Stimulated activated memory B cell treated with anti-CD40 and anti-IgM and Interleukin-4, amounts not matched to agents 10 μg/mL and 1 μg/mL and 100 μg/mL, for 72 hours (primary cell): Measurements from ENCODE around the gene QKI.

Source experiments
- ATAC-seq: fragments of 150-1000 bp; cut with Tn5 transposase; 2 replicates; pipeline ENCODE4 v1.10.0; 2021
- H3K27ac Mint-ChIP-seq: one replicate; pipeline ENCODE4 v1.8.0; 2022; ENCODE audit warnings: mild to moderate bottlenecking, mixed read lengths
- H3K27me3 Mint-ChIP-seq: one replicate; pipeline ENCODE4 v1.8.0; 2022; ENCODE audit warnings: mixed read lengths
- H3K36me3 Mint-ChIP-seq: one replicate; pipeline ENCODE4 v1.8.0; 2022; ENCODE audit warnings: mixed read lengths
- H3K4me1 Mint-ChIP-seq: one replicate; pipeline ENCODE4 v1.8.0; 2022; ENCODE audit warnings: mixed read lengths
- H3K4me3 Mint-ChIP-seq: one replicate; pipeline ENCODE4 v1.8.0; 2022; ENCODE audit warnings: mild to moderate bottlenecking, moderate library complexity, mixed read lengths
- H3K9me3 Mint-ChIP-seq: one replicate; pipeline ENCODE4 v1.8.0; 2022; ENCODE audit warnings: mixed read lengths

QKI gene

DNA sequence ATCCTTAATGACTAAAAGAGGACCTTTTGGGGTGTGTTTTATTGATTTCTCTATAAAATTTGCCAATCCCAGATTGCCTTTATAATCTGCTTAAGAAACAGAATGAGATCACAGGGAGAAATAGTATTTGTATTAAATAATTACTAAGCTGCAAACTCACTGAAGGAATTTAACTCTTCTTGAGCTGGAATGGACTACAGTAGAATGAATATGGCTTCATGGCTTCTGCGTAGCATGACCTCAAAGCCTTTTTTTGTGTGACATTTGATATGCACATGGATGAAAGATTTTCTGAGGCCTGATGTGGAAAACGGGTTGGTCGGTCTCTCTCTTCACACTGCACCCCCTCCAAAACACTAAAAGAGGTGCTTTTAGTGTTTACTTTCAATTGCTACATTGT, 115.9 kb downstream of the QKI start:
- H3K27ac Mint-ChIP-seq = no peak overlapping the region
- no peaks in the 10 kb centered on the region for H3K9me3 Mint-ChIP-seq
- H3K4me1 Mint-ChIP-seq = peaks cover 40% of the 10 kb centered on the region
- no peak overlapping the region for H3K4me3 Mint-ChIP-seq
- H3K27me3 Mint-ChIP-seq = no peaks in the 10 kb centered on the region
- peaks cover 6% of the 10 kb centered on the region for H3K36me3 Mint-ChIP-seq
- ATAC-seq = no peak

DNA sequence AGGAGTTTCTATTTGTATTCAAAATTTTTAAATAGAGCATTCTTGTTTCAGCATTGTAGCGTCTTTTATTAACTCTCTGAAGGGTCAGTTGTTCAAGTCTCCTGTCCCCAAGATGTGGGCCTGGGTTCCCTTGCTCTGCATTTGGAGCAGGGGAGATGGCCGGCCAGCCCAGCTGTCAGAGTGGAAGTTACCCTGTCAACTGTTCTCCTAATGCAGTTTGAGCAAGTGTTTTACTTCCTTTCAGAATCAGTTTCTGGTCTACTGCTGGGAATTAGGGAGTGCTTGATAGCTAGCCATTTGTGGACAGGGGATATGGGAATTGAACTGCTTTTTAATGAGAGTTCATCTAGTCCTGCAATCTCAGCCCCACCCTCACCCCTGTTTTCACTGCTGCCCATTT, 116.6 kb downstream of the QKI start:
- no peak for ATAC-seq
- no peaks in the 10 kb centered on the region for H3K9me3 Mint-ChIP-seq
- peaks cover 5% of the 10 kb centered on the region for H3K36me3 Mint-ChIP-seq
- H3K27me3 Mint-ChIP-seq = no peaks in the 10 kb centered on the region
- H3K4me3 Mint-ChIP-seq = no peak overlapping the region
- H3K27ac Mint-ChIP-seq = no peak overlapping the region
- peaks cover 35% of the 10 kb centered on the region for H3K4me1 Mint-ChIP-seq

DNA sequence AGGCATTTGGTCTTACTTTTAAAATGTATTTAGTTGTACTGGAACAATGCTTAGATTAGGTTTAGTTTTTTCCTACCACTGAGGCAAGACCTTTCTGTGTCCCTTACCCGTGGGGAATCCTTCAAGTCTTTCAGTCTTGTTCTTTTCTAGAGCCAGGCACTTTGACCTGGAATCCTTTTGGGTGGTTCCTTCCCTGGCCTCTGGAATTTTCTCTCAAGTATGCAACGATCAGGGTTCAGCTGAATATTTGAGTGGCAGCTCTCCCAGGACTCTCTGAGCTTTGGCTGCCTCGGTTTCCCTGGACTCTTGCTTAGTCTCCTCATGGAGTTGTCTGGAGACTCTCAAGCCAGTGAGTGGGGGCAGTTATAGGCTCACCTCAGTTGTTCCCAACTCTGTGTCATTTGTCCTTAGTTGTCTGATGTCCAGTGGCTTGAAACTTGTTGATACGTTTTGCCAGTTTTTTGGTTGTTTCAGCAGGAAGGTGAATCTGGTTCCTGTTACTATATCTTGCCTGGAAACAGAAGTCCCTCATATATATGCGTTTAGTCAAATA, 118.1 kb downstream of the QKI start:
- no peaks in the 10 kb centered on the region for H3K27me3 Mint-ChIP-seq
- no peak for ATAC-seq
- H3K27ac Mint-ChIP-seq = no peak overlapping the region
- H3K4me3 Mint-ChIP-seq = no peak overlapping the region
- no peaks in the 10 kb centered on the region for H3K9me3 Mint-ChIP-seq
- peaks cover 16% of the 10 kb centered on the region for H3K36me3 Mint-ChIP-seq
- peaks cover 33% of the 10 kb centered on the region for H3K4me1 Mint-ChIP-seq

DNA sequence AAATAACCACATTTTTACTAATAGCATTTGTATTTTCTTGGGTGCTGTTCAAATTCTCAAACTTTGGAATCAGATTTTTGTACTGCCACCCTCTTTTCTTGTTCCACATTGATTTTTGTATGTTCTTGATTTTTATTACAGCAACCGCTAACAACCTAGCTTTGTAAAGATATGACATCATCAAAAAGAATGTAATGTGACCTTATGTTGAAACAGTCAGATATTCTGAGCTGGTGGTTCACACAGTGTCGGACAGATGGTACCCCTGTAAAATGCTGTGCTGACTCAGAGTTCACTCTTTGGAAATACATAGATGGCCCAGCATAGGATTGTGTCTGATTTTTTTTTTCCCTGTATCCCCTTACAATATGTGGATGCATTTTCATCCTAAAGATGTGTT, 118.9 kb downstream of the QKI start:
- Mint-ChIP-seq H3K4me1 (peaks cover 31% of the 10 kb centered on the region), H3K27ac (no peak overlapping the region), H3K27me3 (no peaks in the 10 kb centered on the region), H3K4me3 (no peak overlapping the region), H3K9me3 (no peaks in the 10 kb centered on the region), H3K36me3 (peaks cover 24% of the 10 kb centered on the region)
- ATAC-seq = no peak

DNA sequence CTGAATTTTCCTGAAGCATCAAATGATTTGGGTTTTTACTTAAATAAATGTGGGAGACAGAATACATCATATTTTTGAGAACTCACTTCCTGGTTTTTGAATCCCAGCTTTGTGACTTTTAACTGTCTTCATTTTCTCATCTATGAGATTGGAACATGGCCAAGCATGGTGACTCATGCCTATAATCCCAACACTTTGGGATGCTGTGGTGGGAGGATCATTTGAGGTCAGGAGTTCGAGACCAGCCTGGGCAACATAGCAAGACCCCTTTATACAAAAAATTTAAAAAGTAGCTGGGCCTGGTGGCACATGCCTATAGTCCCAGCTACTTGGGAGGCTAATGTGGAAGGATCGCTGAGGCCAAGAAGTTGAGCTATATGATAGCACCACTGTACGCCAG, 122.3 kb downstream of the QKI start:
- no peaks in the 10 kb centered on the region for H3K9me3 Mint-ChIP-seq
- H3K4me1 Mint-ChIP-seq = peaks cover 34% of the 10 kb centered on the region
- ATAC-seq = no peak
- peaks cover 42% of the 10 kb centered on the region for H3K36me3 Mint-ChIP-seq
- H3K27me3 Mint-ChIP-seq = no peaks in the 10 kb centered on the region
- no peak overlapping the region for H3K27ac Mint-ChIP-seq
- no peak overlapping the region for H3K4me3 Mint-ChIP-seq

- no peak overlapping the region for H3K4me3 Mint-ChIP-seq
- peaks cover 23% of the 10 kb centered on the region for H3K4me1 Mint-ChIP-seq
- peaks cover 48% of the 10 kb centered on the region for H3K36me3 Mint-ChIP-seq
- ATAC-seq = no peak
- H3K27me3 Mint-ChIP-seq = no peaks in the 10 kb centered on the region
- H3K9me3 Mint-ChIP-seq = no peaks in the 10 kb centered on the region
- H3K27ac Mint-ChIP-seq = no peak overlapping the region
These were observed 123.8 kb downstream of the QKI start for GRCh38 chr6:163538331-163538730.

DNA sequence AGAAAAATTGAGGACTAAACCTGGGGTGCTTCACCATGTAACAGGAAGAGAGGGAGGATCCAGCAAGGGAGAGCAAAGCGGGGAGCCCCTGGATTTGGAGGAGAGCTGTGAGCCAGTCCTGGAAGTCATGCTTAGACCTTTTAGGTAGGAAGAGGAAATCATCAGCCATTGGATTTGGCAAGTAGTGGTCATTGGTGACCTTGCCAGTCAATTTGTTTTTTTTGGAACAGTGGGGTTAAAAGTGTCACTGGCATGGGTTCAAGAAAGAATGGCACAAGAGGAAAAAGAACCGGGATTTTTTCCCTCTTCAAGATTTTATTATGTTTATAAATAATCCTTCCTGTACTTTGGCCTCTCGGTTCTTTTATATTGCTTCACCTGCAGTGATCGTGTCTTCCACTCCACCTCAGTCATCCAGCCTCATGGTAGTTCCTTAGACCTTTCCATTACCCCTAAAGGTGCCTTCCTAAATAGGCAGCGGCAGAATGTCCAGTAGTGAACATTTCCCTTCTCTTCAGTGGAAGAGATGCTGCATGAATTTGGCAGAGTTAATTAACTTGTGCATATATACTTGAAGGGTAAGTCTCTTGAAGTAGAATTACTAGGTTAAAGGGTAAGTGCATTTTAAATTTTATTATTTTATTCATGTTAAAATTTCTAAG, 124.7 kb downstream of the QKI start:
- H3K4me1 Mint-ChIP-seq = peaks cover 23% of the 10 kb centered on the region
- H3K36me3 Mint-ChIP-seq = peaks cover 48% of the 10 kb centered on the region
- no peak overlapping the region for H3K4me3 Mint-ChIP-seq
- no peak overlapping the region for H3K27ac Mint-ChIP-seq
- H3K9me3 Mint-ChIP-seq = no peaks in the 10 kb centered on the region
- no peak for ATAC-seq
- no peaks in the 10 kb centered on the region for H3K27me3 Mint-ChIP-seq

GRCh38 chr6:163543321-163543720, 128.8 kb downstream of the QKI start:
- H3K9me3 Mint-ChIP-seq = no peaks in the 10 kb centered on the region
- peaks cover 20% of the 10 kb centered on the region for H3K4me1 Mint-ChIP-seq
- H3K27me3 Mint-ChIP-seq = no peaks in the 10 kb centered on the region
- ATAC-seq = no peak
- no peak overlapping the region for H3K4me3 Mint-ChIP-seq
- no peak overlapping the region for H3K27ac Mint-ChIP-seq
- H3K36me3 Mint-ChIP-seq = peaks cover 34% of the 10 kb centered on the region

- Mint-ChIP-seq H3K27me3 (no peaks in the 10 kb centered on the region), H3K4me3 (no peak overlapping the region), H3K36me3 (peaks cover 40% of the 10 kb centered on the region), H3K27ac (no peak overlapping the region), H3K4me1 (peaks cover 16% of the 10 kb centered on the region), H3K9me3 (no peaks in the 10 kb centered on the region)
- ATAC-seq = no peak
These were observed 130.9 kb downstream of the QKI start for GRCh38 chr6:163545370-163545769.

GRCh38 chr6:163547287-163547686, 132.8 kb downstream of the QKI start:
- H3K4me3 Mint-ChIP-seq = no peak overlapping the region
- peaks cover 5% of the 10 kb centered on the region for H3K4me1 Mint-ChIP-seq
- no peaks in the 10 kb centered on the region for H3K27me3 Mint-ChIP-seq
- no peak for ATAC-seq
- no peaks in the 10 kb centered on the region for H3K9me3 Mint-ChIP-seq
- no peak overlapping the region for H3K27ac Mint-ChIP-seq
- peaks cover 34% of the 10 kb centered on the region for H3K36me3 Mint-ChIP-seq

DNA sequence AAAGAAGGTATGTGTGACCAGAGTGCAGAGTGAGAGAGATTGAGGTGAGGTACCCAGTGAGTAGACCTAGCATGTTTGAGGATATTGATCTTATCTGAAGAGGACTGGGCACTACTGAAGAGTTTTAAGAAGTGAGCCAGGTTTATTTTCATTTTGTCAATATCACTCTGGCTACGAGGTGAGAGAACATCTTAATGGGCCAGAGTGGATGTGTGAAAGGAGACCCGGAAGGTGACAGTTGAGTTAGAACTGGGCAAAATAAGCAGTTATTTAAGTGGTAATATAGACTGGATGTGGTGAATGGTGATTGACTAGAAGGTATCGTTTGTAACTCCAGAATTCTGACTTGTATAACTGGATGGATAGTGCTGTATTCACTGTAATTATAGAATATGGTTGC, 134.1 kb downstream of the QKI start:
- Mint-ChIP-seq H3K36me3 (peaks cover 40% of the 10 kb centered on the region), H3K27ac (no peak overlapping the region), H3K4me3 (no peak overlapping the region), H3K4me1 (peaks cover 5% of the 10 kb centered on the region), H3K27me3 (no peaks in the 10 kb centered on the region), H3K9me3 (no peaks in the 10 kb centered on the region)
- ATAC-seq = no peak

DNA sequence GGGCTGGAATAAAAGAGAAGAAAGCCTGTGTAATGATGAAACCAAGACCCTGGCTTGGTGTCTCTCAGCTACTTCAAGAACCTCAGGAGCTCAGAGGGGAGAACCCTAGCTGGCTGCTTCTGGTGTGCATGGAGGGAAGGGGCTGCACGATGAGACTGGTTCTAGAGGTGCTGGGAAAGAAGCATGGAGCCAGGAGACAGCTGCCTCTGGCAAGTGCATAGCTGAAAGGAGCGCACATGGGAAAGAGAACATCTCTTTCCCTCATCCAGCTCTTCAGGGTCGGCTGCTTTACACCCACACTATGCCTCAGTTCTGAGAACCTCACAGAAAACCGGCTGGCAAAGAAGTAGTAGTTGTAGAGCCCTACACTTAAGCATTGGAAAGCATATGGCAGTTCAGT, 139.5 kb downstream of the QKI start:
- H3K9me3 Mint-ChIP-seq = no peaks in the 10 kb centered on the region
- peaks cover 5% of the 10 kb centered on the region for H3K4me1 Mint-ChIP-seq
- no peak overlapping the region for H3K4me3 Mint-ChIP-seq
- peaks cover 68% of the 10 kb centered on the region for H3K36me3 Mint-ChIP-seq
- no peak for ATAC-seq
- no peak overlapping the region for H3K27ac Mint-ChIP-seq
- H3K27me3 Mint-ChIP-seq = no peaks in the 10 kb centered on the region

DNA sequence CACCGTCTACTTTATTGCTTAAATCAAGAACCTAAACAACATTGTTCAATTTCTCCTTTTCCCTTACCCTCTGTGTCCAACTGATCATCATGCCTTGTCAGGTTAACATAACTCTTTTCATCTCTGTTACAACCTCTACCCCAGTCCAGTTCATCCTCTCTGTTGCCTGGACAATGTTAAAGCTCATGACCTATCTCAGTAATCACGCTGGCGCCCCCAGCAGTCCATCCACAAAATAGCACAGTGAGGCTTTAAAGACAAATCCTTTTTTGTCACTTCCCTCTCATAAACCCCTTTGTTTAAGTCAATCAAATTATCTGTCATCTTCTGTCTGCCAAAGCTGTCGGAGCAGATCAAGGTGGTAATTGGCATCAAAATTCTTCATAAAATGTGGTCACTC, 140.1 kb downstream of the QKI start:
- H3K36me3 Mint-ChIP-seq = peaks cover 68% of the 10 kb centered on the region
- H3K4me3 Mint-ChIP-seq = no peak overlapping the region
- peaks cover 5% of the 10 kb centered on the region for H3K4me1 Mint-ChIP-seq
- no peaks in the 10 kb centered on the region for H3K9me3 Mint-ChIP-seq
- no peak overlapping the region for H3K27ac Mint-ChIP-seq
- ATAC-seq = no peak
- H3K27me3 Mint-ChIP-seq = no peaks in the 10 kb centered on the region

DNA sequence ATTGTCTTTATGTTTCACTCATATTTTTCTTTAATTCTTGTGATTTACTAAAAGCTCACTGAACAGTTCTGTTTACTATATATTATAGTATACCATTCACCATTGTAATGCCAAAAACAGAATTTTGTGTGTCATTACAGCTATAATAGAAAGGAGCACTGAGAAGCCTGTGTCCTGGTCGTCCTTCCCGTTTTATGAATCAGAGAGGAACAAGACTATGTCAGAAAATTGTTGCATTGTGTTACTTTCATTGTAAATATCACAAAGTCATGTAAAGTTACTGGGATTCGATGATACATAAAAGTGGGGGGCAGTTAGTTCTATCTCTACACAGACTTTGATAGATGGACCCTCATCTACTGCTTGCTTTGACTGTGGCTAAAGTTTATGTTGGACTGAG, 145.1 kb downstream of the QKI start:
- Mint-ChIP-seq H3K36me3 (peaks cover 68% of the 10 kb centered on the region), H3K27me3 (no peaks in the 10 kb centered on the region), H3K4me3 (no peak overlapping the region), H3K4me1 (peaks cover 5% of the 10 kb centered on the region), H3K27ac (no peak overlapping the region), H3K9me3 (no peaks in the 10 kb centered on the region)
- ATAC-seq = no peak

DNA sequence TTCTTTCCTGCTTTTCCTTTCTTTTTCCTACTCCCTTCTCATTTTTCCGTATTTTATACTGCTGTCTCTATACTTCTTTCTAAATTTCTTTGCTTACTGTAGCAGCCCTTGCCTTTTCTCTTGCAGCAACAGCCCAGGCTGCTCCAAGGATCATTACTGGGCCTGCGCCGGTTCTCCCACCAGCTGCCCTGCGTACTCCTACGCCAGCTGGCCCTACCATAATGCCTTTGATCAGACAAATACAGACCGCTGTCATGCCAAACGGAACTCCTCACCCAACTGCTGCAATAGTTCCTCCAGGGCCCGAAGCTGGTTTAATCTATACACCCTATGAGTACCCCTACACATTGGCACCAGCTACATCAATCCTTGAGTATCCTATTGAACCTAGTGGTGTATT, 148.8 kb downstream of the QKI start:
- no peak for ATAC-seq
- Mint-ChIP-seq H3K4me3 (no peak overlapping the region), H3K27me3 (no peaks in the 10 kb centered on the region), H3K36me3 (peaks cover 58% of the 10 kb centered on the region), H3K27ac (no peak overlapping the region), H3K4me1 (peaks cover 5% of the 10 kb centered on the region), H3K9me3 (no peaks in the 10 kb centered on the region)

DNA sequence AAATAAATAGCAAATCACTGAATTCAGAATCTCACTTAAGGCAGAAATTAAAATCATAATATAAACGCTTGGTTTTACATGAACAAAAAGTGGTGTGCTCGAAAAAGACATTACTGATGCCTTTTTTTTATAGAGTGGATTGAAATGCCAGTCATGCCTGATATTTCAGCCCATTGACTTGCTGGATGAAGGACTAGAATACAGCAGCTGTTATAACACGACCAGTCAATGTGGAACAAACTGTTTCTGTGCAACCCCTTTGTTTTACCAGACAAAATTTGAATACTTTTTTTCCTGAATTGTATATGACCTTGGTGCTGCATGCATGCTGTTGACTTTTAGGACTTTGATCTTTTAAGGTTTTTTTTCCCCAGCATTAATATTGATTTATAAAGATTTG, 150.0 kb downstream of the QKI start:
- peaks cover 49% of the 10 kb centered on the region for H3K36me3 Mint-ChIP-seq
- H3K4me3 Mint-ChIP-seq = no peak overlapping the region
- H3K4me1 Mint-ChIP-seq = no peaks in the 10 kb centered on the region
- H3K27ac Mint-ChIP-seq = no peak overlapping the region
- H3K9me3 Mint-ChIP-seq = no peaks in the 10 kb centered on the region
- no peak for ATAC-seq
- no peaks in the 10 kb centered on the region for H3K27me3 Mint-ChIP-seq
